BE2C (cell line): Measurements from ENCODE around the gene SHROOM1.
A peak's percentile ranks its signal among the peaks of the same experiment; 100 is the strongest.

ENCODE experiments used
- DNase-seq: peaks from one replicate; pipeline ENCODE4 v3.0.0-alpha.2; 2020
- H3K27me3 ChIP-seq: fragments of 250-450 bp; sonication (Bioruptor Pico); 2 replicates; pipeline ENCODE4 v1.5.1; 2020; ENCODE audit warnings: mild to moderate bottlenecking
- H3K36me3 ChIP-seq: fragments of 250-450 bp; sonication (Bioruptor Pico); 2 replicates; pipeline ENCODE4 v1.5.1; 2020; ENCODE audit warnings: mild to moderate bottlenecking
- H3K4me1 ChIP-seq: fragments of 250-450 bp; sonication (Bioruptor Pico); 2 replicates; pipeline ENCODE4 v1.5.1; 2020
- H3K4me3 ChIP-seq: 2 replicates; pipeline ENCODE4 v1.5.1; 2011; ENCODE audit warnings: low read depth, low read length
- H3K9me3 ChIP-seq: fragments of 250-450 bp; sonication (Bioruptor Pico); 2 replicates; pipeline ENCODE4 v1.5.1; 2020
- TF ChIP-seq, protein P1 (sequence below): IDR thresholded peaks from 2 replicates; pipeline ENCODE4 v1.5.1; 2012; ENCODE audit warnings: mild to moderate bottlenecking, low read depth, low read length

The SHROOM1 gene

DNA sequence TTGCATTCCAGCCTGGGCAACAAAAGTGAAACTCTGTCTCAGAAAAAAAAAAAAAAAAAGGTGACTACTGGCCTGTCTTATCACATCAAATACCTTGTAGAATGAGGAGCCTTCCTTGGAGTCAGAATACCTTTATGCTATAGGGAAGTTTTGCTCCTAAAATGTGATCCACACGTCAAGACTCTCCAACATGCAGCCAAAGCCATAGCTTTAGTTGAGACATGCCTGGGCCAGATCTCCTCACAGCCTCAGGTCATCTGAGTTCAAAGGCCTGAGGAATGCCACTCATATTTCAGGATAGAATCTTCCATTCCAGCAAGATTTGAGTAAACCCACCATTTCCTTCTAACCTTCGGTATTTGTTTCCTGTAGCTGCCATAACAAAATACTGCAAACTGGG lies 31.1 kb downstream of the SHROOM1 start:
- H3K9me3 ChIP-seq = no peaks in the 10 kb centered on the region
- H3K36me3 ChIP-seq = no peaks in the 10 kb centered on the region
- H3K27me3 ChIP-seq = no peaks in the 10 kb centered on the region
- DNase-seq = no peak
- no peak overlapping the region for H3K4me3 ChIP-seq
- H3K4me1 ChIP-seq = no peaks in the 10 kb centered on the region
- TF ChIP-seq, protein P1, sequence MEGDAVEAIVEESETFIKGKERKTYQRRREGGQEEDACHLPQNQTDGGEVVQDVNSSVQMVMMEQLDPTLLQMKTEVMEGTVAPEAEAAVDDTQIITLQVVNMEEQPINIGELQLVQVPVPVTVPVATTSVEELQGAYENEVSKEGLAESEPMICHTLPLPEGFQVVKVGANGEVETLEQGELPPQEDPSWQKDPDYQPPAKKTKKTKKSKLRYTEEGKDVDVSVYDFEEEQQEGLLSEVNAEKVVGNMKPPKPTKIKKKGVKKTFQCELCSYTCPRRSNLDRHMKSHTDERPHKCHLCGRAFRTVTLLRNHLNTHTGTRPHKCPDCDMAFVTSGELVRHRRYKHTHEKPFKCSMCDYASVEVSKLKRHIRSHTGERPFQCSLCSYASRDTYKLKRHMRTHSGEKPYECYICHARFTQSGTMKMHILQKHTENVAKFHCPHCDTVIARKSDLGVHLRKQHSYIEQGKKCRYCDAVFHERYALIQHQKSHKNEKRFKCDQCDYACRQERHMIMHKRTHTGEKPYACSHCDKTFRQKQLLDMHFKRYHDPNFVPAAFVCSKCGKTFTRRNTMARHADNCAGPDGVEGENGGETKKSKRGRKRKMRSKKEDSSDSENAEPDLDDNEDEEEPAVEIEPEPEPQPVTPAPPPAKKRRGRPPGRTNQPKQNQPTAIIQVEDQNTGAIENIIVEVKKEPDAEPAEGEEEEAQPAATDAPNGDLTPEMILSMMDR = no peak

DNA sequence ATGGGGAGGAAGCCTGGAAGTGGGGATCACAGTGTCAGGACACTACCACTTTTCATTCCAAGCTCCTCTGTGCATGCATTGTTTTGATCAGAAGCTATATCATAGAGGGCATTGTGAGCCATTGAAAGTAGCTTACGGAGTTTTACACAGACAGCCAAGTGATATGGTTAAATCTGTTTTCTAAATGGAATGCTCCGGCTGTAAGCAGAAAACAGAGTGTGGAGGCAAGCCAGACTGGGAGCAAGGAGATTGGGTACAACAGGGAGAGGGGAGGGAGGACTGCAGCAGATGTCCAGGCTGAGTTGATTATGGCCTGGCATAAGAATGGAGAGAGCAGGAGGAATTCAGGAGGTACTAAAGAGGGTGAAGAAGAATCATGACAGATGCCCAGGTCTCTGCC lies 32.8 kb downstream of the SHROOM1 start:
- no peak for DNase-seq
- TF ChIP-seq, protein P1 = no peak
- H3K4me3 ChIP-seq = no peak overlapping the region

DNA sequence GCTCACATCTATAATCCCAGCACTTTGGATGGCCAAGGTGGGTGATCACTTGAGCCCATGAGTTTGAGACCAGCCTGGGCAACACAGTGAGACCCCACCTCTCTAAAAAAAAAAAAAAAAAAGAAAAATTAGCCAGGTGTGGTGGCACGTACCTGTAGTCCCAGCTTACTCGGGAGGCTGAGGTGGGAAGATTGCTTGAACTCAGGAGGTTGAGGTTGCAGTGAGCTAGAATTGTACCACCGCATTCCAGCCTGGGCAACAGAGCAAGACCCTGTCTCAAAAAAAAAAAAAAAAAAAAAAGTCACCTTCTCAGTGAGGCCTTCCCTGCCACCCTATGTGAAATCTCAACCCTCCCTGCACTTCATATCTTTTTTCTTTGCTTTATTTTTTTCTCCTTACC lies 39.4 kb downstream of the SHROOM1 start:
- H3K9me3 ChIP-seq = no peaks in the 10 kb centered on the region
- TF ChIP-seq, protein P1 = no peak
- H3K27me3 ChIP-seq = no peaks in the 10 kb centered on the region
- H3K36me3 ChIP-seq = no peaks in the 10 kb centered on the region
- no peak for DNase-seq
- H3K4me3 ChIP-seq = no peak overlapping the region
- peaks cover 16% of the 10 kb centered on the region for H3K4me1 ChIP-seq

More for the DNA sequence above, 32.8 kb downstream of the SHROOM1 start:
- Histone ChIP-seq H3K27me3 (no peaks in the 10 kb centered on the region), H3K4me1 (no peaks in the 10 kb centered on the region), H3K36me3 (no peaks in the 10 kb centered on the region), H3K9me3 (no peaks in the 10 kb centered on the region)

DNA sequence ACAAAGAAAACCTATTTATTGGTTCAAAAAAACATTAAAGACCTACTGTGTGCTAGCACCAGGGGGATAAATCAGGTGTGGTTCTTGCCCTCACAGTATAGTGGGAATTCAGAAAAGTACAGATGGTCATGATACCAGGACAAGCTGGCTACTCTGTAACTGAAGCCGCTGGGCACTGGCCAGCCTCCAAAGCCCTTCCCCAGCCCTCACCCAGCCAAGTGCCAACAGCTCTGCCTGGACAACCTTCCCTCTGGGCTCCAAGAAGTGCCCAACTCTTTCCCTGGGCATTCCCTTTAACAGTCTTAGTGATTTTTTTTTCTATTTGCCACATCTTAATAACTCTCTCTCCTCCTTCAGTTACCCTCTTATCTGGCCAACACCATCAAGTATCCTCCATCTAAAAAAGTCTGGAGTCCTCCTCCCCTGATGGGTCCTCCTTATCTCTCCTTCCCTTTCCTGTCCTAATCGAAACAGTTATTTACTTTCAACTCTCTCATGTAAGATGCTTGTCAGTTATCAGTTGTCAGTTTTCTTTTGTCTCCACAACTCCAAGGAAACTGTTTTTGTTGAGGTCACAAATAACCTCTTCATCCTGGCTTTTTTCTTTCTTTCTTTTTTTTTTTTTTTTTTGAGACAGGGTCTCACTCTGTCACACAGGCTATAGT lies 40.1 kb downstream of the SHROOM1 start:
- Histone ChIP-seq H3K36me3 (no peaks in the 10 kb centered on the region), H3K27me3 (no peaks in the 10 kb centered on the region), H3K4me3 (no peak overlapping the region), H3K9me3 (no peaks in the 10 kb centered on the region), H3K4me1 (peaks cover 16% of the 10 kb centered on the region)
- TF ChIP-seq, protein P1 = no peak
- no peak for DNase-seq

DNA sequence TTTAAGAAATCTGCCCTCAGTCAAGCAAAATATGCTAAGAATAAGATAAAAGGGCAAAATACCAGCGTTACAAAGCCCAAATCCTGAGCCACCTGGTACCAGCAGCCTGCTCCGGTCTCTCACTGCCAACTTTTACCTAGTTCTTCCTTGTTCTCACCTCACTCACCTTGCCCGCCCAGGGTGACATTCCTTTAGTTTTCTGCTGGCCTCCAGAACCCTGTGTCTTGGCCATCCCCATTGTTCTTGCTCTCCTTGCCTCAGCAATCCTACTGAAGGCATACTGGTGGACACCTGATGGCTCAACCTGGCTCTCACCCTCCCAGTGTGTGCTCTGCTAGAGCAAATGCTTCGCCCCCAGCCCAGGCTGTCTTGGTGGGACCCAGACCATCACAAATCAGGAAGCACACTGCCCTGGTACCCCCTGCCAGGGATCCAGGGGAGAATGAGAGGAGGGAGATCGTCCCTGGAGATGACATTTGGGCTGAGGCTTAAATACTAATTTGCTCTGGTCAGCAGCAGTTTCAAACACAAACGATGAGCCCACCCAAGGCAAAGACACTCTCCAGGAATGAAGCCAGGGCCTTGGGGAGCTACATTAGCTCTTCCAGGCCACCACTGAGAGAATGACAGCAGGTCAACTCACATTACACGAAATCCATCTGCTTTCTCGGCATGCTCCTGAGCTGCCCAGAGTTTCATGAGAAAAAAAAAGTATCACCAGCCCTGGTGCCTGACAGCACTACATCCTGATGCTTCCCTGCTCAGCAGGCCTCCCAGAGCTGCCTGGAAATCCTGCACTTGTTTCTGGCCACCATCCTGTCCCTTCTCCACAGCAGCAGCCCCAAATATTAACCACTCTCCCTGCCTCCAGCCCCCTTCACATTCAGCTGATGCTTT lies 41.2 kb downstream of the SHROOM1 start:
- no peaks in the 10 kb centered on the region for H3K36me3 ChIP-seq
- H3K9me3 ChIP-seq = no peaks in the 10 kb centered on the region
- no peaks in the 10 kb centered on the region for H3K27me3 ChIP-seq
- no peak overlapping the region for H3K4me3 ChIP-seq
- DNase-seq = no peak
- H3K4me1 ChIP-seq = peaks cover 16% of the 10 kb centered on the region
- TF ChIP-seq, protein P1 = no peak

DNA sequence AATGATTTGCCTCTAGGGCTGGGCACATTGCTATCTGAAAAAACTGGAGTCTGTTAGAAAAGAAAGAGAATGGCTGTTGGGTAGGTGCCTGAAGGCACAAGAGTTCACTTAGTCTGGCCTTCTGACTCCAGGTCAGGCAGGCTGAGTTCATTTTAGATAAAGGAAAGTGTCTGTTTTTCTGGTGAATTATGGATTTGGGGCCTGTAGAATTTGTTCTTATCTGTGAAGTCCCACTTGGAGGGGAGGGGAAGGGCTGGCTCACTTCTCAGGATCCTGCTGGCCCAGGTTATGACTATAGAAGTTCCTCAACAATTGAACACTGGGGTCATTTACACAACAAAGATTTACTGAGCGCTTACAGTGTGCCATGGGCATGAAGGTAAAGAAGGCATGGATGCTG lies 41.9 kb downstream of the SHROOM1 start:
- Histone ChIP-seq H3K9me3 (no peaks in the 10 kb centered on the region), H3K27me3 (no peaks in the 10 kb centered on the region), H3K4me1 (peaks cover 16% of the 10 kb centered on the region), H3K36me3 (no peaks in the 10 kb centered on the region), H3K4me3 (no peak overlapping the region)
- peak; percentile 44 for DNase-seq
- TF ChIP-seq, protein P1 = no peak
